Measurements from ENCODE around the gene SPSB4.

SPSB4 gene

GRCh38 chr3:141105828-141106628, 54.9 kb downstream of the SPSB4 start:
- in situ Hi-C loops (cut with MboI; ENCODE audit: low pct_unique_long_range_greater_than_20kb, low sequenced_read_pairs, unreplicated experiment): no loop called here
- DNase-seq (ENCODE audit: low spot score): peak; percentile 74
- peak; percentile 78 for TF ChIP-seq CTCF (IDR thresholded peaks at IDR 0.05; ENCODE audit: extremely low read depth, insufficient read depth, missing control alignments)

- no peak for DNase-seq (ENCODE audit: low spot score)
- in situ Hi-C loops (cut with MboI; ENCODE audit: low pct_unique_long_range_greater_than_20kb, low sequenced_read_pairs, unreplicated experiment): no loop called here
These were observed 55.7 kb downstream of the SPSB4 start for GRCh38 chr3:141106842-141107241.

GRCh38 chr3:141108039-141108438, 56.9 kb downstream of the SPSB4 start:
- DNase-seq (ENCODE audit: low spot score): no peak
- in situ Hi-C loops (cut with MboI; ENCODE audit: low pct_unique_long_range_greater_than_20kb, low sequenced_read_pairs, unreplicated experiment): no loop called here
- TF ChIP-seq CTCF (IDR thresholded peaks at IDR 0.05; ENCODE audit: extremely low read depth, insufficient read depth, missing control alignments): no peak

More at GRCh38 chr3:141106842-141107241, 55.7 kb downstream of the SPSB4 start:
- no peak for TF ChIP-seq CTCF (IDR thresholded peaks at IDR 0.05; ENCODE audit: extremely low read depth, insufficient read depth, missing control alignments)

GRCh38 chr3:141109751-141110150, 58.6 kb downstream of the SPSB4 start:
- in situ Hi-C loops (cut with MboI; ENCODE audit: low pct_unique_long_range_greater_than_20kb, low sequenced_read_pairs, unreplicated experiment): no loop called here
- DNase-seq (ENCODE audit: low spot score): no peak
- TF ChIP-seq CTCF (IDR thresholded peaks at IDR 0.05; ENCODE audit: extremely low read depth, insufficient read depth, missing control alignments): no peak

GRCh38 chr3:141110322-141110721, 59.2 kb downstream of the SPSB4 start:
- in situ Hi-C loops (cut with MboI; ENCODE audit: low pct_unique_long_range_greater_than_20kb, low sequenced_read_pairs, unreplicated experiment): no loop called here
- TF ChIP-seq CTCF (IDR thresholded peaks at IDR 0.05; ENCODE audit: extremely low read depth, insufficient read depth, missing control alignments): no peak
- no peak for DNase-seq (ENCODE audit: low spot score)

GRCh38 chr3:141111364-141112155, 60.4 kb downstream of the SPSB4 start:
- in situ Hi-C loops (cut with MboI; ENCODE audit: low pct_unique_long_range_greater_than_20kb, low sequenced_read_pairs, unreplicated experiment): no loop called here
- TF ChIP-seq CTCF (IDR thresholded peaks at IDR 0.05; ENCODE audit: extremely low read depth, insufficient read depth, missing control alignments): no peak
- DNase-seq (ENCODE audit: low spot score): no peak
